Cardiac fibroblast (primary cell): ENCODE data around the gene ZSCAN16.
"Not testable (repeated sequence)": the region's sequence is repeated elsewhere in the genome, so short reads cannot be mapped to it uniquely, and the experiment has no call there.

Experiments used
- DNase-seq, 2 donors: peaks; one replicate each; pipeline versions ENCODE4 v3.0.0 to v3.0.0-alpha.2; 2010; ENCODE audit warnings: low read depth in 2 of 2
- H3K4me3 ChIP-seq, 2 donors: replicated peaks in 1 of 2; 1 replicate in 1 of 2; 2 replicates in 1 of 2; pipeline ENCODE4 v1.5.1; 2011; ENCODE audit warnings: low read depth in 2 of 2, low read length in 2 of 2, mild to moderate bottlenecking in 2 of 2, moderate library complexity in 1 of 2
- TF ChIP-seq, protein P1 (sequence below): IDR thresholded peaks from one replicate; pipeline ENCODE4 v1.5.1; 2011; ENCODE audit warnings: low read depth, mild to moderate bottlenecking, low read length, inconsistent platforms

ZSCAN16 gene

GRCh38 chr6:28115799-28116198, 8.6 kb upstream of the ZSCAN16 start:
- H3K4me3 ChIP-seq: no peak overlapping the region
- TF ChIP-seq, protein P1, sequence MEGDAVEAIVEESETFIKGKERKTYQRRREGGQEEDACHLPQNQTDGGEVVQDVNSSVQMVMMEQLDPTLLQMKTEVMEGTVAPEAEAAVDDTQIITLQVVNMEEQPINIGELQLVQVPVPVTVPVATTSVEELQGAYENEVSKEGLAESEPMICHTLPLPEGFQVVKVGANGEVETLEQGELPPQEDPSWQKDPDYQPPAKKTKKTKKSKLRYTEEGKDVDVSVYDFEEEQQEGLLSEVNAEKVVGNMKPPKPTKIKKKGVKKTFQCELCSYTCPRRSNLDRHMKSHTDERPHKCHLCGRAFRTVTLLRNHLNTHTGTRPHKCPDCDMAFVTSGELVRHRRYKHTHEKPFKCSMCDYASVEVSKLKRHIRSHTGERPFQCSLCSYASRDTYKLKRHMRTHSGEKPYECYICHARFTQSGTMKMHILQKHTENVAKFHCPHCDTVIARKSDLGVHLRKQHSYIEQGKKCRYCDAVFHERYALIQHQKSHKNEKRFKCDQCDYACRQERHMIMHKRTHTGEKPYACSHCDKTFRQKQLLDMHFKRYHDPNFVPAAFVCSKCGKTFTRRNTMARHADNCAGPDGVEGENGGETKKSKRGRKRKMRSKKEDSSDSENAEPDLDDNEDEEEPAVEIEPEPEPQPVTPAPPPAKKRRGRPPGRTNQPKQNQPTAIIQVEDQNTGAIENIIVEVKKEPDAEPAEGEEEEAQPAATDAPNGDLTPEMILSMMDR: no peak
- DNase-seq: no peak

DNA sequence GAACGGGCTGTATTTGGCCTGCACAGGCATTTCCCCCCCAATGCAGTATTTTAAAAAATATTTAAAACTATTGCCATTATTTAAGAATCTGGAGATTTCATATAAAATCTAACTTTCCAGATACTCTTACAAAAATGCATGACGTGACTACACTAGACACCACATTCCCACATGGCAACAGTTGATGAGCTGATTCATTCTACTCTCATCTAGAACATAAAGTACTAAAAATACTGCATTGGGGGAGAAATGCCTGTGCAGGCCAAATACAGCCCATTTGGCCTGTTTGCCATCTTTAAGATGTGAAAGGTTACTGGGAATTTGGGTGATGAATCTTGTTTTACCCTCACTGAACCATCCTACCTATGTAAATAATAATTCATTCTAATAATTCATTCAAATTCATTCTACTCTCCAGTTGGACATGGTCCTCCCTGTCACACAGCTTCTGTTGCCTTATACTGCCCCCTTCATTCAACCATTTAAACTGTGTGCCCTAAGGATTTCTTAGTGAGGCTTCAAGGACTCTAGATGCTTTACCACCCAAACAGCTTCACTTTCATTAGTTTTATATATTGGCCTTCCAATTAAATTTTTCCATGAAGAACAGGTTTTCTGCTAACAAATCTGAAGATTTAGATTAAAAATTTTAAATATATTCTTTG, 6.9 kb upstream of the ZSCAN16 start:
- peak in 1 of 2 donors; percentile 79 for DNase-seq
- no peak overlapping the region for H3K4me3 ChIP-seq
- TF ChIP-seq, protein P1: no peak

DNA sequence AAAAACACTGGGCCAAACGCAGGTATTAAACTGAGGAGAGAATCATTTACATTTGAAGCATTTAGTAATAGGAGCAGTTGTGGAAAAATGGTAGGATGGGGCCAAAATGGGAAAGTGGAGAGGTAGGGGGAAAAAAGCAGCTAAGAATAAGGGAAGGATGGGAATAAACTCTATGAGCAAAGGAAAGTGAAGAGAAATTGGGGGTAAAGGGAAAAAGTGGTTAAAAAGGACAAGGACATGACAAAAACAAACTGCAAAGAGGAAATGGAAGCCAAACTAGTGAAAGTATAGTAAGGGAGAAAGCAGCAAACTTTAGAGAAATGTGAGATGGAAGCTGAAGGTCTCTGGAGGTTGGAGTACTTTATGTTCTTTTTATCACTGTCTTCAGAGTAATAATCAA, 6.2 kb upstream of the ZSCAN16 start:
- no peak for DNase-seq
- no peak overlapping the region for H3K4me3 ChIP-seq
- TF ChIP-seq, protein P1: no peak

DNA sequence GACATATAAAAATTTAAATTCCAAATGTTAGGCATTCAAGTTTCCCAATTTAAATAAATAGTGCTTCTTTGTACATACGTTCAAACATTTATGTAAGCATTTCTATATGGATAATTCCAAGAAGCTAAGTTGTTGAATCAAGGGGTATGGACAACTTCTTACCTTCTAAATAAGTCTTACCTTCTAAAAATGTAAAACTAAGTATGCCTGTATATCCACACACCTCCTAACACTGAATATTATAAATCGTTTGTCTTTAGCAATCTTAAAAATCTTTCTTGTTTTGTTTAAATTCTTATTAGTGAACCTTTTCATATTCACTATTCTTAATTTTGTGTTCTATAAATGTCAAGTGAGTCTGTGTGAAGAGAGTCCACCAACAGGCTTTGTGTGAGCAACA, 2.5 kb upstream of the ZSCAN16 start:
- no peak overlapping the region for H3K4me3 ChIP-seq
- no peak for DNase-seq
- TF ChIP-seq, protein P1: no peak

GRCh38 chr6:28122283-28122682, 2.1 kb upstream of the ZSCAN16 start:
- not testable (repeated sequence) for DNase-seq, H3K4me3 ChIP-seq

GRCh38 chr6:28124971-28125353, 553 bp downstream of the ZSCAN16 start:
- TF ChIP-seq, protein P1: no peak
- no peak for DNase-seq
- H3K4me3 ChIP-seq: peak overlapping the region; percentile 58 to 63

- TF ChIP-seq, protein P1: no peak
- no peak overlapping the region for H3K4me3 ChIP-seq
- DNase-seq: no peak
Observed at GRCh38 chr6:28125401-28125800, 992 bp downstream of the ZSCAN16 start.
